Measurements from ENCODE around the gene PTX3.

GRCh38 chr3:157444797-157445184 is 8.1 kb downstream of the PTX3 start:
- TF ChIP-seq CTCF (IDR thresholded peaks at IDR 0.05), result no peak
- no peak for TF ChIP-seq POLR2A (IDR thresholded peaks at IDR 0.05)
- no peak for TF ChIP-seq POLR2AphosphoS5 (IDR thresholded peaks at IDR 0.05)

All from breast epithelium (tissue), 3 donors.